Colonic mucosa (tissue), 4 donors: Measurements from ENCODE around the gene DIPK1C. TPM values are rescaled to one million over a fixed set of nuclear protein-coding genes. Genes with fewer than 3 reads are reported as not detected.

Source experiments
- DNase-seq: peaks from one replicate; pipeline ENCODE4 v3.0.0-alpha.2; 2020
- H3K27ac ChIP-seq: fragments of 200-600 bp; one replicate; pipeline ENCODE4 v1.8.0; 2021
- H3K27me3 ChIP-seq: fragments of 200-600 bp; one replicate; pipeline ENCODE4 v1.8.0; 2021
- H3K36me3 ChIP-seq: fragments of 200-600 bp; one replicate; pipeline ENCODE4 v1.8.0; 2021
- H3K4me1 ChIP-seq: fragments of 200-600 bp; one replicate; pipeline ENCODE4 v1.8.0; 2021; ENCODE audit warnings: mild to moderate bottlenecking
- H3K4me3 ChIP-seq: fragments of 200-600 bp; one replicate; pipeline ENCODE4 v1.8.0; 2021
- H3K9ac ChIP-seq, 2 donors: one replicate each; pipeline ENCODE4 v1.7.0; 2013; ENCODE audit warnings: control low read depth in 2 of 2, low read depth in 2 of 2, low read length in 2 of 2
- H3K9me3 ChIP-seq: fragments of 200-600 bp; one replicate; pipeline ENCODE4 v1.8.0; 2021
- intact Hi-C: fragments of 100-400 bp; cut with DNase I; formaldehyde crosslinking; loops from one replicate; pipeline ENCODE4 v1.14.1; 2022
- total RNA-seq, 2 donors: library from RNA; stranded (reverse); fragmentation: NEBNext Ultra II Directional in 1 of 2; extraction: Animal tissue kit (Norgen Biotek cat#: 25700) in 1 of 2; gene quantifications; one replicate each; pipeline ENCODE4 v1.2.1, GENCODE V29; 2021
- TF ChIP-seq, protein P1 (sequence below): fragments of 200-600 bp; IDR thresholded peaks from one replicate; pipeline ENCODE4 v1.8.0; 2022; ENCODE audit warnings: antibody characterized with exemption, mild to moderate bottlenecking
- donor health status: healthy.
- donor health status: DM: no; HTN: no; CAD: no.
- donor health status: DM: no; HTN: no; CAD: no.

DIPK1C gene
- total RNA-seq, 2 donors from 2014 or later = 0.24 TPM; not detected in 1

GRCh38 chr18:74389991-74390390, 67.1 kb downstream of the DIPK1C start:
- Histone ChIP-seq H3K27me3 (no peaks in the 10 kb centered on the region), H3K9ac (no peak overlapping the region), H3K9me3 (no peaks in the 10 kb centered on the region), H3K4me1 (no peaks in the 10 kb centered on the region), H3K27ac (no peak overlapping the region), H3K4me3 (no peak overlapping the region), H3K36me3 (no peaks in the 10 kb centered on the region)
- intact Hi-C loops = no loop called here
- TF ChIP-seq, protein P1, sequence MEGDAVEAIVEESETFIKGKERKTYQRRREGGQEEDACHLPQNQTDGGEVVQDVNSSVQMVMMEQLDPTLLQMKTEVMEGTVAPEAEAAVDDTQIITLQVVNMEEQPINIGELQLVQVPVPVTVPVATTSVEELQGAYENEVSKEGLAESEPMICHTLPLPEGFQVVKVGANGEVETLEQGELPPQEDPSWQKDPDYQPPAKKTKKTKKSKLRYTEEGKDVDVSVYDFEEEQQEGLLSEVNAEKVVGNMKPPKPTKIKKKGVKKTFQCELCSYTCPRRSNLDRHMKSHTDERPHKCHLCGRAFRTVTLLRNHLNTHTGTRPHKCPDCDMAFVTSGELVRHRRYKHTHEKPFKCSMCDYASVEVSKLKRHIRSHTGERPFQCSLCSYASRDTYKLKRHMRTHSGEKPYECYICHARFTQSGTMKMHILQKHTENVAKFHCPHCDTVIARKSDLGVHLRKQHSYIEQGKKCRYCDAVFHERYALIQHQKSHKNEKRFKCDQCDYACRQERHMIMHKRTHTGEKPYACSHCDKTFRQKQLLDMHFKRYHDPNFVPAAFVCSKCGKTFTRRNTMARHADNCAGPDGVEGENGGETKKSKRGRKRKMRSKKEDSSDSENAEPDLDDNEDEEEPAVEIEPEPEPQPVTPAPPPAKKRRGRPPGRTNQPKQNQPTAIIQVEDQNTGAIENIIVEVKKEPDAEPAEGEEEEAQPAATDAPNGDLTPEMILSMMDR = no peak
- no peak for DNase-seq

GRCh38 chr18:74389171-74389927, 67.8 kb downstream of the DIPK1C start:
- Histone ChIP-seq H3K27ac (no peak overlapping the region), H3K36me3 (no peaks in the 10 kb centered on the region), H3K9me3 (no peaks in the 10 kb centered on the region), H3K4me3 (no peak overlapping the region), H3K27me3 (no peaks in the 10 kb centered on the region), H3K9ac (no peak overlapping the region), H3K4me1 (no peaks in the 10 kb centered on the region)
- DNase-seq = no peak
- intact Hi-C loops = no loop called here
- TF ChIP-seq, protein P1 = no peak

- Histone ChIP-seq H3K4me1 (no peaks in the 10 kb centered on the region), H3K9ac (no peak overlapping the region), H3K36me3 (no peaks in the 10 kb centered on the region), H3K27me3 (no peaks in the 10 kb centered on the region), H3K9me3 (no peaks in the 10 kb centered on the region), H3K4me3 (no peak overlapping the region), H3K27ac (no peak overlapping the region)
- TF ChIP-seq, protein P1 = no peak
- DNase-seq = no peak
- intact Hi-C loops = no loop called here
Measured at GRCh38 chr18:74388227-74388626, 68.9 kb downstream of the DIPK1C start.

DNA sequence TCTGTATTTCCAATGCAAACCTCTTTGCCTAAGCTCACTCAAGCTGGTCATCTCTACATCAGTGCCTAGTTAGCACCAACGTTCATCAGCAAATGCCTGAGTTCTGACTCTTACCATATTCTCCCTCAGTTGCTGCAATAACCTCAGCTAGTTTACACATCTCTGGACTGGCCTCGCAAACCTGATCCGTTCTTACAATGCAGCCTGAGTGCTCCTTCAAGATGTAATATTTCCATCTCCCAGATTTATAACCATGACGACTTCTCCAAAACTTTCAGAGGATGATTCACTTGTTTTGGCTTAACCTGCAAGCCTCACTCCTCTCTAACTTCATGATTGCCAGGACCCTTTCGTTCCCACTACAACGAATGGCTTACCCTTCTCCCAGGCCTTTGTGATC, 69.7 kb downstream of the DIPK1C start:
- Histone ChIP-seq H3K36me3 (no peaks in the 10 kb centered on the region), H3K9me3 (no peaks in the 10 kb centered on the region), H3K9ac (no peak overlapping the region), H3K4me3 (no peak overlapping the region), H3K4me1 (no peaks in the 10 kb centered on the region), H3K27ac (no peak overlapping the region), H3K27me3 (no peaks in the 10 kb centered on the region)
- intact Hi-C loops = no loop called here
- no peak for DNase-seq
- TF ChIP-seq, protein P1 = no peak

Other genes with a start within 250 kb of the DIPK1C start
- 100 to 1,000 TPM; 107 to 114 TPM for gene CYB5A, start 165.3 kb downstream of the DIPK1C start, total RNA-seq
- not detected for gene C18orf63, start 141.5 kb downstream of the DIPK1C start, total RNA-seq
- 100 to 1,000 TPM; 206 to 261 TPM for gene CNDP2, start 39.1 kb upstream of the DIPK1C start, total RNA-seq
- gene CNDP1, start 77.2 kb upstream of the DIPK1C start, total RNA-seq = under 1 TPM in 1 of 2 donors, not detected in 1; 0.10 TPM
- 10 to 100 TPM in 1 of 2 donors, 1 to 10 TPM in 1; 8.1 to 13.1 TPM for gene ZNF407, start 140.6 kb upstream of the DIPK1C start, total RNA-seq